ENCODE measurements around the gene MIEF2. TPM values are rescaled to one million over a fixed set of nuclear protein-coding genes. Genes with fewer than 3 reads are reported as not detected.

MIEF2 gene
- total RNA-seq, 1 experiment from 2014 or later: 17.5 TPM

DNA sequence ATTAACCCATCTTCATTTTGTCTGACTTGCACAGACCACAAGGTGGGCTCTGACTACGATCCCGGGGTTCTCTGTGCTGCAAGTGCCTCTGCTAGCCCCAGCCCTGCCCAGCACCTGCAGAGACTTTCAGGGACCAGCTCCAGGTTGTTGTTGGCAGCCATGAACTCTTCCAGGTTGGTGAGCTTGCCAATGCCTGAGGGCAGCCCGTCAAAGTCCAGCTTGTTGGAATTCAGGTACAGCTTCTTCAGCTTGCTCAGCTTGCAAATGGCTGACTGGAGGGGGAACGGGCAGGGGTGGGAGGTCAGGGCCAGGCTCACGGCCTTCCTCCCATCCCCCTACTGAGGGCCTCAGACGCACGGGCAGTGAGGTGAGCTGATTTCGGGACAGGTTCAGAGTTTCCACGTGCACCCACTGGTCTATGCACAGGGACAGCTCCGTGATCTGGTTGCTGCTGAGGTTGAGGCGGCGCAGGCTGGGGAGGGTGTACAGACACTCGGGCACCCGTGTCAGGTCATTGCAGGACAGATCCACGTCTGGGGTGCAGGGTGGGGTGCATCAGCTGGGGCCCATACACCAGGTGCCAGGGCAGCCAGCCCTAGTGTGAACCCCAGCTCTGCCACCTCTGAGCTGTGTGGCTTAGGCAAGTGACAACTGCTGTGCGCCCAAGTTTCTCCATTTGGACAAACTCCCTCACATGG is 7.1 kb upstream of the MIEF2 start:
- Histone ChIP-seq H3K9me3 (ENCODE audit: low read length) (no peaks in the 10 kb centered on the region), H3K4me2 (ENCODE audit: low read length) (no peak overlapping the region), H3K9ac (ENCODE audit: low read length) (no peak overlapping the region), H3K27me3 (ENCODE audit: low read length) (no peaks in the 10 kb centered on the region), H3K36me3 (ENCODE audit: low read depth, low read length) (peaks cover 68% of the 10 kb centered on the region), H3K79me2 (ENCODE audit: low read length) (peaks cover 39% of the 10 kb centered on the region), H2AFZ (ENCODE audit: low read length) (no peak overlapping the region), H4K20me1 (ENCODE audit: low read length) (peaks cover 4% of the 10 kb centered on the region; the same call in 1 of the 2 replicates), H3K9me2 (replicated peaks; ENCODE audit: low read length) (no peaks in the 10 kb centered on the region), H3K4me1 (ENCODE audit: insufficient read depth, low read length) (peaks cover 13% of the 10 kb centered on the region), H3F3A (ENCODE audit: low read length, unreplicated experiment) (no peaks in the 10 kb centered on the region), H3K4me3 (ENCODE audit: low read length) (no peak overlapping the region), H3K27ac (ENCODE audit: low read length) (no peak overlapping the region)
- CTCF ChIA-PET: no interaction called here
- no TSS peak for BruUV-seq (replicated peaks)
- no peak for ATAC-seq
- intact Hi-C loops (cut with micrococcal nuclease): no loop called here
- DNase-seq: no peak
- POLR2A ChIA-PET (ENCODE audit: unreplicated experiment): no interaction called here
- TF ChIP-seq EZH2phosphoT487 (IDR thresholded peaks at IDR 0.05; ENCODE audit: borderline replicate concordance, low read length): no peak
- TF ChIP-seq, protein P1, sequence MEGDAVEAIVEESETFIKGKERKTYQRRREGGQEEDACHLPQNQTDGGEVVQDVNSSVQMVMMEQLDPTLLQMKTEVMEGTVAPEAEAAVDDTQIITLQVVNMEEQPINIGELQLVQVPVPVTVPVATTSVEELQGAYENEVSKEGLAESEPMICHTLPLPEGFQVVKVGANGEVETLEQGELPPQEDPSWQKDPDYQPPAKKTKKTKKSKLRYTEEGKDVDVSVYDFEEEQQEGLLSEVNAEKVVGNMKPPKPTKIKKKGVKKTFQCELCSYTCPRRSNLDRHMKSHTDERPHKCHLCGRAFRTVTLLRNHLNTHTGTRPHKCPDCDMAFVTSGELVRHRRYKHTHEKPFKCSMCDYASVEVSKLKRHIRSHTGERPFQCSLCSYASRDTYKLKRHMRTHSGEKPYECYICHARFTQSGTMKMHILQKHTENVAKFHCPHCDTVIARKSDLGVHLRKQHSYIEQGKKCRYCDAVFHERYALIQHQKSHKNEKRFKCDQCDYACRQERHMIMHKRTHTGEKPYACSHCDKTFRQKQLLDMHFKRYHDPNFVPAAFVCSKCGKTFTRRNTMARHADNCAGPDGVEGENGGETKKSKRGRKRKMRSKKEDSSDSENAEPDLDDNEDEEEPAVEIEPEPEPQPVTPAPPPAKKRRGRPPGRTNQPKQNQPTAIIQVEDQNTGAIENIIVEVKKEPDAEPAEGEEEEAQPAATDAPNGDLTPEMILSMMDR (conservative IDR thresholded peaks at IDR 0.05; ENCODE audit: low read depth, low read length): no peak
- no peak for TF ChIP-seq EZH2 (IDR thresholded peaks at IDR 0.05; ENCODE audit: low read length, unreplicated experiment)

DNA sequence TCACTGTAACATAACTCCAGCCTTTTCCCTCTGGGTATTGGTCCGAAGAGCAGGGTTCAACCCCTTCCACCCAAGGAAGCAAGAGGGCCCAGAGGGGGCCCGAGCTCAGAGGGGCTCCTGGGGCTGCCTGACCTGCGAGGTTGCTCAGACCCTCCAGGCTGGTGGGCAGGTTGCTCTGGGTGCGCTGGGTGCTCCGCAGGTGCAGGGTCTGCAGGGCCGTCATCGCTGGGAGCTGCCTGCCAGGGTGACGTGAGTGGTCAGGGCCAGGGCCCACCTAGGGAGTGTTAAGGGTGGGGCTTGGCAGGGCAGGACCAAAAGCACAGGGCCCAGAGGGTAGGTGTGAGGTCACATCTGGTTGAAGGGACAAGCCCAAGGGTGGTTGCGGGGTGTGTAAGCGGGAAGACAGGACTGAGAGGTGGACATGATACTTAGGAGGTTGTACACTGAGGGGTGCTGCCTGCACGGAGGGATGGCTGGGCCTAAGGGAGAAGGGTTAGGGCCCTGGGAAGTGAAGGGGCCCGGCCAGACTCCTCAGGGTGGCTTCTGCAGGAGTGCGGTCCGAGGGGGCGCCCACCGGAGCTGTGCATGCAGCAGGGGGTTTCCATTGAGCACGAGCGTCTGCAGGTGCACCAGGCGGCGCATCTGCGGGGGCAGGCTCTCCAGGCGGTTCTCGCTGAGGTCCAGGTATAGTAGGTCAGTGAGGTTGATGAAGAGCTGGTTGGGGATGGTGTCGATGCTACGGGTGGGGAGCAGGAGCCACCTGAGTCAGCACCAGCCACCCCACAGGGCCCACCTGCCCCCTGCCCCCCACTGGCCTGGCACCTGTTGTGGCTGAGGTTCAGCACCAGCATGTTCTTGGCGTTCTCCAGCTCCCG is 6.3 kb upstream of the MIEF2 start:
- Histone ChIP-seq H3K27me3 (ENCODE audit: low read length) (no peaks in the 10 kb centered on the region), H3K36me3 (ENCODE audit: low read depth, low read length) (peaks cover 62% of the 10 kb centered on the region), H4K20me1 (ENCODE audit: low read length) (peaks cover 4% of the 10 kb centered on the region; the same call in 1 of the 2 replicates), H3K4me1 (ENCODE audit: insufficient read depth, low read length) (peaks cover 18% of the 10 kb centered on the region), H3K9me2 (replicated peaks; ENCODE audit: low read length) (no peaks in the 10 kb centered on the region), H3K4me3 (ENCODE audit: low read length) (no peak overlapping the region), H3K79me2 (ENCODE audit: low read length) (peaks cover 41% of the 10 kb centered on the region), H3K4me2 (ENCODE audit: low read length) (no peak overlapping the region), H3K9me3 (ENCODE audit: low read length) (no peaks in the 10 kb centered on the region), H3K27ac (ENCODE audit: low read length) (no peak overlapping the region), H2AFZ (ENCODE audit: low read length) (no peak overlapping the region), H3F3A (ENCODE audit: low read length, unreplicated experiment) (no peaks in the 10 kb centered on the region), H3K9ac (ENCODE audit: low read length) (no peak overlapping the region)
- BruUV-seq (replicated peaks): no TSS peak
- ATAC-seq (no peak), DNase-seq (no peak)
- ChIA-PET POLR2A (ENCODE audit: unreplicated experiment) (no interaction called here), CTCF (no interaction called here)
- TF ChIP-seq EZH2 (IDR thresholded peaks at IDR 0.05; ENCODE audit: low read length, unreplicated experiment): no peak
- TF ChIP-seq EZH2phosphoT487 (IDR thresholded peaks at IDR 0.05; ENCODE audit: borderline replicate concordance, low read length): no peak
- TF ChIP-seq, protein P1 (conservative IDR thresholded peaks at IDR 0.05; ENCODE audit: low read depth, low read length): no peak
- intact Hi-C loops (cut with micrococcal nuclease): no loop called here

All from PC-3 (cell line).